Neural cell (in vitro differentiated cells): ENCODE results near the gene RBP5. TPM values are rescaled to one million over a fixed set of nuclear protein-coding genes. Genes with fewer than 3 reads are reported as not detected.

Experiments used
- H2AFZ ChIP-seq: fragments of 200-600, 300-800 bp; sonication (generic), shearing (Covaris generic); 2 replicates; pipeline ENCODE4 v1.6.0; 2014; ENCODE audit warnings: low read depth, mild to moderate bottlenecking, antibody characterized with exemption, low read length, moderate library complexity
- H3F3A ChIP-seq: fragments of 200-600 bp; shearing (Covaris generic); 2 replicates; pipeline ENCODE4 v1.6.1; 2016; ENCODE audit warnings: mild to moderate bottlenecking, moderate library complexity, mixed read lengths, antibody characterized with exemption, low read length; ENCODE audit not compliant: insufficient read depth, poor library complexity, severe bottlenecking
- H3K27ac ChIP-seq: fragments of 200-600, 300-800 bp; sonication (generic), shearing (Covaris generic); 2 replicates; pipeline ENCODE4 v1.5.1; 2014; ENCODE audit warnings: mild to moderate bottlenecking, low read length, moderate library complexity
- H3K27me3 ChIP-seq: fragments of 300-800, 200-600 bp; sonication (generic), shearing (Covaris generic); 2 replicates; pipeline ENCODE4 v1.6.0; 2014; ENCODE audit warnings: mild to moderate bottlenecking, low read depth, low read length, moderate library complexity; ENCODE audit not compliant: insufficient read depth
- H3K36me3 ChIP-seq: fragments of 300-800, 200-600 bp; sonication (generic), shearing (Covaris generic); 2 replicates; pipeline ENCODE4 v1.5.1; 2014; ENCODE audit warnings: mild to moderate bottlenecking, antibody characterized with exemption, low read length, moderate library complexity; ENCODE audit not compliant: insufficient read depth
- H3K4me2 ChIP-seq: fragments of 300-800, 200-600 bp; sonication (generic), shearing (Covaris generic); 2 replicates; pipeline ENCODE4 v1.6.0; 2014; ENCODE audit warnings: mild to moderate bottlenecking, low read length
- H3K4me3 ChIP-seq: fragments of 300-800, 200-600 bp; sonication (generic), shearing (Covaris generic); 2 replicates; pipeline ENCODE4 v1.5.1; 2014; ENCODE audit warnings: mild to moderate bottlenecking, low read length, moderate library complexity
- H3K79me2 ChIP-seq: fragments of 200-600 bp; shearing (Covaris generic); replicated peaks from 2 replicates; pipeline ENCODE4 v1.6.0; 2014; ENCODE audit warnings: mild to moderate bottlenecking, low read length, moderate library complexity; ENCODE audit not compliant: insufficient read depth
- H3K9ac ChIP-seq: fragments of 300-800, 200-600 bp; sonication (generic), shearing (Covaris generic); 2 replicates; pipeline ENCODE4 v1.6.1; 2016; ENCODE audit warnings: mild to moderate bottlenecking, low read length, mixed read lengths
- H3K9me2 ChIP-seq: fragments of 200-600 bp; shearing (Covaris generic); 2 replicates; pipeline ENCODE4 v1.6.1; 2016; ENCODE audit warnings: mild to moderate bottlenecking, low read length, mixed read lengths; ENCODE audit not compliant: insufficient read depth
- H3K9me3 ChIP-seq: fragments of 200-600, 300-800 bp; sonication (generic), shearing (Covaris generic); 2 replicates; pipeline ENCODE4 v1.6.1; 2016; ENCODE audit warnings: mild to moderate bottlenecking, mixed run types, low read length, moderate library complexity, mixed read lengths
- H4K20me1 ChIP-seq: fragments of 200-600 bp; shearing (Covaris generic); 2 replicates; pipeline ENCODE4 v1.6.1; 2016; ENCODE audit warnings: mild to moderate bottlenecking, mixed run types; ENCODE audit not compliant: insufficient read depth
- EP300 ChIP-seq: fragments of 450-650 bp; conservative IDR thresholded peaks from 2 replicates; pipeline ENCODE4 v1.6.1; 2014; ENCODE audit warnings: antibody characterized with exemption, mild to moderate bottlenecking, moderate library complexity; ENCODE audit not compliant: poor library complexity, severe bottlenecking
- EZH2 ChIP-seq: fragments of 200-600, 300-800 bp; shearing (Covaris generic), sonication (generic); IDR thresholded peaks from 2 replicates; pipeline ENCODE4 v1.6.1; 2014; ENCODE audit warnings: antibody characterized with exemption, low read length, borderline replicate concordance, mild to moderate bottlenecking; ENCODE audit not compliant: insufficient read depth, poor library complexity, severe bottlenecking
- MXI1 ChIP-seq: fragments of 450-650 bp; conservative IDR thresholded peaks from 2 replicates; pipeline ENCODE4 v1.6.1; 2014; ENCODE audit warnings: antibody characterized with exemption, mild to moderate bottlenecking; ENCODE audit not compliant: poor library complexity, severe bottlenecking
- POLR2AphosphoS5 ChIP-seq: IDR thresholded peaks from 2 replicates; pipeline ENCODE4 v1.6.1; 2012
- RAD21 ChIP-seq: fragments of 450-650 bp; conservative IDR thresholded peaks from 2 replicates; pipeline ENCODE4 v1.6.1; 2014; ENCODE audit warnings: antibody characterized with exemption, mild to moderate bottlenecking, moderate library complexity
- SMC3 ChIP-seq: fragments of 450-650 bp; conservative IDR thresholded peaks from 2 replicates; pipeline ENCODE4 v1.6.1; 2014; ENCODE audit warnings: antibody characterized with exemption, mild to moderate bottlenecking, moderate library complexity; ENCODE audit not compliant: poor library complexity
- TAF1 ChIP-seq: IDR thresholded peaks from 2 replicates; pipeline ENCODE4 v1.6.1; 2012; ENCODE audit warnings: low read depth
- polyA plus RNA-seq: library from polyadenylated mRNA; depleted of rRNA; stranded (reverse); fragments of >200 nt; gene quantifications from 2 replicates; pipeline ENCODE4 v1.2.3, GENCODE V29; 2014
- TF ChIP-seq, protein P1 (sequence below): fragments of 450-650 bp; IDR thresholded peaks from 2 replicates; pipeline ENCODE4 v1.5.1; 2014; ENCODE audit warnings: antibody characterized with exemption, mild to moderate bottlenecking, moderate library complexity; ENCODE audit not compliant: poor library complexity, severe bottlenecking
- TF ChIP-seq, protein P2 (sequence below): IDR thresholded peaks from 2 replicates; pipeline ENCODE4 v1.6.1; 2012; ENCODE audit warnings: borderline replicate concordance

The RBP5 gene
- polyA plus RNA-seq, 1 donor from 2014 or later = 1.9 TPM

DNA sequence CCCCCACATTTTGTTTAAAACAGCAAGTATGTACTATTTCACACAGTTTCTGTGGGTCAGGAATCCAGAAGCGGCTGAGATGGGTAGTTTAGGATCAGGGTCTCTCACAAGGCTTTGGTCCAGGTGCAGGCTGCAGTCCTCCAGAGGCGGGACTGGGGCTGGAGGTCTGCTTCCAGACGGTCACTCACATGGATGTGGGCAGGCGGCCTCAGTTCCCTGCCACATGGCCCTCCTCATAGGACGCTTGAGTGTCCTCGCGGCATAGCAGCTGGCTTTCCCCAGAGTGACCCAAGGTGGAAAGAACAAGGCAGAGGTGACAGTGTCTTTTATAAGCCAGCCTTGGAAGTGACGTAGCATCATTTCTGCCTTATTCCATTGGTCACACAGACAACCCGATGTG lies 11.8 kb downstream of the RBP5 start:
- no peak overlapping the region for H3K4me3 ChIP-seq
- TF ChIP-seq, protein P1, sequence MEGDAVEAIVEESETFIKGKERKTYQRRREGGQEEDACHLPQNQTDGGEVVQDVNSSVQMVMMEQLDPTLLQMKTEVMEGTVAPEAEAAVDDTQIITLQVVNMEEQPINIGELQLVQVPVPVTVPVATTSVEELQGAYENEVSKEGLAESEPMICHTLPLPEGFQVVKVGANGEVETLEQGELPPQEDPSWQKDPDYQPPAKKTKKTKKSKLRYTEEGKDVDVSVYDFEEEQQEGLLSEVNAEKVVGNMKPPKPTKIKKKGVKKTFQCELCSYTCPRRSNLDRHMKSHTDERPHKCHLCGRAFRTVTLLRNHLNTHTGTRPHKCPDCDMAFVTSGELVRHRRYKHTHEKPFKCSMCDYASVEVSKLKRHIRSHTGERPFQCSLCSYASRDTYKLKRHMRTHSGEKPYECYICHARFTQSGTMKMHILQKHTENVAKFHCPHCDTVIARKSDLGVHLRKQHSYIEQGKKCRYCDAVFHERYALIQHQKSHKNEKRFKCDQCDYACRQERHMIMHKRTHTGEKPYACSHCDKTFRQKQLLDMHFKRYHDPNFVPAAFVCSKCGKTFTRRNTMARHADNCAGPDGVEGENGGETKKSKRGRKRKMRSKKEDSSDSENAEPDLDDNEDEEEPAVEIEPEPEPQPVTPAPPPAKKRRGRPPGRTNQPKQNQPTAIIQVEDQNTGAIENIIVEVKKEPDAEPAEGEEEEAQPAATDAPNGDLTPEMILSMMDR = no peak
- no peak for TF ChIP-seq EZH2
- no peak overlapping the region for H3K4me2 ChIP-seq
- H3K27me3 ChIP-seq = no peaks in the 10 kb centered on the region
- H3K36me3 ChIP-seq = no peaks in the 10 kb centered on the region
- H4K20me1 ChIP-seq = no peaks in the 10 kb centered on the region
- H2AFZ ChIP-seq = no peak overlapping the region
- H3K79me2 ChIP-seq = no peaks in the 10 kb centered on the region
- no peaks in the 10 kb centered on the region for H3K9me2 ChIP-seq
- H3F3A ChIP-seq = no peaks in the 10 kb centered on the region
- no peak overlapping the region for H3K27ac ChIP-seq
- no peaks in the 10 kb centered on the region for H3K9me3 ChIP-seq
- no peak overlapping the region for H3K9ac ChIP-seq

DNA sequence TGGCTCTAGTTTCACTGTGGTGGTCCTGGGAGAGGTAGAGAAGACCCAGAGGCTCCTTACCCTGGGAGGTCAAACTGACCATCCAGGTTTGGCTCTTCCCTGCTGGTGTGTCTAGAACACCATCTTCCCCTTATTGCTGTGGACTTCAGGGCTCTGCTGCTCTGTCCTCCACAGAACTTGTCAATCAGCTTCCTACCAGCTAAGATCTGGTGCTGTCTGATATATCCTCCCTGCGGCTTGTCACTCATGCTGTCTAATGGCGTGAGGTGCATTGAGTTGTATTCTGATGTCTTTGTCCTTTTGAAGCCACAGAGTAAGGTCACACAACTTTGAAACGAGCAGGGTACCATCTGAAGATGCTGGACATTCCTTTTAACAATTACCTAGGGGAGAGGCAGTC lies 12.5 kb downstream of the RBP5 start:
- Histone ChIP-seq H3K9me2 (no peaks in the 10 kb centered on the region), H2AFZ (no peak overlapping the region), H3K4me2 (no peak overlapping the region), H4K20me1 (no peaks in the 10 kb centered on the region), H3K9ac (no peak overlapping the region), H3K27ac (no peak overlapping the region), H3K27me3 (no peaks in the 10 kb centered on the region), H3K9me3 (no peaks in the 10 kb centered on the region), H3K36me3 (no peaks in the 10 kb centered on the region), H3F3A (no peaks in the 10 kb centered on the region), H3K4me3 (no peak overlapping the region), H3K79me2 (no peaks in the 10 kb centered on the region)
- TF ChIP-seq RAD21 = no peak
- TF ChIP-seq EZH2 = no peak
- no peak for TF ChIP-seq SMC3
- TF ChIP-seq, protein P2, sequence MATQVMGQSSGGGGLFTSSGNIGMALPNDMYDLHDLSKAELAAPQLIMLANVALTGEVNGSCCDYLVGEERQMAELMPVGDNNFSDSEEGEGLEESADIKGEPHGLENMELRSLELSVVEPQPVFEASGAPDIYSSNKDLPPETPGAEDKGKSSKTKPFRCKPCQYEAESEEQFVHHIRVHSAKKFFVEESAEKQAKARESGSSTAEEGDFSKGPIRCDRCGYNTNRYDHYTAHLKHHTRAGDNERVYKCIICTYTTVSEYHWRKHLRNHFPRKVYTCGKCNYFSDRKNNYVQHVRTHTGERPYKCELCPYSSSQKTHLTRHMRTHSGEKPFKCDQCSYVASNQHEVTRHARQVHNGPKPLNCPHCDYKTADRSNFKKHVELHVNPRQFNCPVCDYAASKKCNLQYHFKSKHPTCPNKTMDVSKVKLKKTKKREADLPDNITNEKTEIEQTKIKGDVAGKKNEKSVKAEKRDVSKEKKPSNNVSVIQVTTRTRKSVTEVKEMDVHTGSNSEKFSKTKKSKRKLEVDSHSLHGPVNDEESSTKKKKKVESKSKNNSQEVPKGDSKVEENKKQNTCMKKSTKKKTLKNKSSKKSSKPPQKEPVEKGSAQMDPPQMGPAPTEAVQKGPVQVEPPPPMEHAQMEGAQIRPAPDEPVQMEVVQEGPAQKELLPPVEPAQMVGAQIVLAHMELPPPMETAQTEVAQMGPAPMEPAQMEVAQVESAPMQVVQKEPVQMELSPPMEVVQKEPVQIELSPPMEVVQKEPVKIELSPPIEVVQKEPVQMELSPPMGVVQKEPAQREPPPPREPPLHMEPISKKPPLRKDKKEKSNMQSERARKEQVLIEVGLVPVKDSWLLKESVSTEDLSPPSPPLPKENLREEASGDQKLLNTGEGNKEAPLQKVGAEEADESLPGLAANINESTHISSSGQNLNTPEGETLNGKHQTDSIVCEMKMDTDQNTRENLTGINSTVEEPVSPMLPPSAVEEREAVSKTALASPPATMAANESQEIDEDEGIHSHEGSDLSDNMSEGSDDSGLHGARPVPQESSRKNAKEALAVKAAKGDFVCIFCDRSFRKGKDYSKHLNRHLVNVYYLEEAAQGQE = no peak
- no peak for TF ChIP-seq TAF1
- TF ChIP-seq, protein P1 = no peak
- no peak for TF ChIP-seq MXI1
- no peak for TF ChIP-seq EP300
- no peak for TF ChIP-seq POLR2AphosphoS5
